ENCODE data around the gene STARD10. TPM values are rescaled to one million over a fixed set of nuclear protein-coding genes. Genes with fewer than 3 reads are reported as not detected.
"Not testable (repeated sequence)": the region's sequence is repeated elsewhere in the genome, so short reads cannot be mapped to it uniquely, and the experiment has no call there.

STARD10 gene
- total RNA-seq, 1 donor from 2014 or later, result 19.8 TPM

DNA sequence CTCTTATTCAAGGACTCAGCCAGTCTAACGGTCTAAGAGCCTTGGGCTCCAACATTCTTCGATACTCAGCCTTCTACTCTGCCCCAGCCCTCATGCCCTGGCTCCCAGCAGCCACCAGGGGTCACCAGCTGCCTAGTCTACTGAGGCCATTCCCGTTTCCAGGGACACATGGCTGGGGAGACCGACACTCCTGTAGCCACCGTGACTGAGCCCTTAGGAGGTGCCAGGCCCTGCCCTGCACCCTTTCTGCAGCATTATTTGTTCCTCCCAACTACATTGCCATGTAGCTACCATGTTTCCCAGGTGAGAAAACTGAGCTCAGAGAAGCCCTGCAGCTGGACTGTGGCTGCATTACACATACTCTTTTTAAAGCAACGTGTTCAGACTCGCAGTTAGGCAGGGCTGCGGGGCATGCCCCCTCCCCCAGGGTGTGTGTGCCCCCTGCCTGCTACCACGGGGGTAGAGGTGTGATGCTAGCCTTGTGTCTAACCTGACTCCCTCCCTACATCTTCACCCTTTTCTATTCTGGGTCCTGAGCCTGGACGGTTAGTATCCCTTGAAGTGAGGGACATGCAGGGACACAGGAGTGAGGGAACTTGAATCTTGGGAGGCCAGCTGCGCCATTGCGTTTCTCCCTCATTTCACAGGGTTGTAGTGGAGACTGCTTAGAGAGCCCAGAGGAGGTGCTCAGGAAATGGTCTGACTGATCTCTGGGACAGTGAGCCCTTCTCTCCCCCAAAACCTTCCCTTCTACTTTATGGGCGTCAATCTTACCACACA, 37.9 kb upstream of the STARD10 start:
- peaks cover 27% of the 10 kb centered on the region for H3K4me1 Mint-ChIP-seq (ENCODE audit: low read depth)
- H3K9me3 Mint-ChIP-seq, result no peaks in the 10 kb centered on the region
- peak overlapping the region; percentile 65 for H3K27ac Mint-ChIP-seq
- peaks cover 31% of the 10 kb centered on the region for H3K36me3 Mint-ChIP-seq (ENCODE audit: low read depth)
- DNase-seq (ENCODE audit: low spot score), result no peak
- H3K27me3 Mint-ChIP-seq (ENCODE audit: insufficient read depth), result no peaks in the 10 kb centered on the region
- intact Hi-C loops (cut with micrococcal nuclease), result loop anchor here (1.0 to 2.0 kb wide), 2 partner anchors 347 to 411 kb away; no protein-coding TSS in a partner anchor
- H3K4me3 Mint-ChIP-seq, result no peak overlapping the region

DNA sequence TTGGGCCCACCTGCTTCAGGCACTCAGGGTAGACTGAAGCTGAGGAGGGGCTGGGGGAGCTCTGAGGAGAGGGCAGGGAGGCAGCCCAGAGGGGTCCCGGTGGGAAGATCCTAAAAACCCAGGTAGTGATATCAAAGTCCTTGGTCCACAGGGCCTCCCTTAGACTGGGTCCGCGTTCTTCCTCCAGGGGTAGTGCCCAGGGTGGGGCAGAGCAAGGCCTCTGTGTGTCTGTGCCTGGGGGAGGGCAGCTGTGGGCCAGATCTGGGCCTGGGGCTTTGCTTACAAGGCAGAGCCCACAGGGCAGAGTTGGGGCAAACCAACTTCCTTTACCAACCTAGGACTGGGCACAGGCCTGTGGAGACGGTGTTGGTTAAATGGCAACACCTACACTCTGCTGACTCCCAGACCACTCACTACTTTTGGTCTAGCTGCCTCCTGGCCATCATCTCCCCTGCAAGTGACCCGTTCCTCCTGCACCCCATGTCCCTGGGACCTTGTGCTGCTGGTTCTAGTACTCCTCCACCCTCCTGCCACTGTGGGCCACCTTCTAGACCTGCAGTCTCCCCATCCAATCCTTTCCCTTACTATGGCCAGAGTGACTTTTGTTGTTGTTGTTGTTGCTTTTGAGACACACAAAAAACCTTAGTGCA, 36.2 kb upstream of the STARD10 start:
- peak overlapping the region; percentile 48 for H3K27ac Mint-ChIP-seq
- intact Hi-C loops (cut with micrococcal nuclease), result no loop called here
- H3K27me3 Mint-ChIP-seq (ENCODE audit: insufficient read depth), result no peaks in the 10 kb centered on the region
- peaks cover 16% of the 10 kb centered on the region for H3K4me1 Mint-ChIP-seq (ENCODE audit: low read depth)
- peaks cover 28% of the 10 kb centered on the region for H3K36me3 Mint-ChIP-seq (ENCODE audit: low read depth)
- no peaks in the 10 kb centered on the region for H3K9me3 Mint-ChIP-seq
- H3K4me3 Mint-ChIP-seq, result no peak overlapping the region
- DNase-seq (ENCODE audit: low spot score), result no peak

DNA sequence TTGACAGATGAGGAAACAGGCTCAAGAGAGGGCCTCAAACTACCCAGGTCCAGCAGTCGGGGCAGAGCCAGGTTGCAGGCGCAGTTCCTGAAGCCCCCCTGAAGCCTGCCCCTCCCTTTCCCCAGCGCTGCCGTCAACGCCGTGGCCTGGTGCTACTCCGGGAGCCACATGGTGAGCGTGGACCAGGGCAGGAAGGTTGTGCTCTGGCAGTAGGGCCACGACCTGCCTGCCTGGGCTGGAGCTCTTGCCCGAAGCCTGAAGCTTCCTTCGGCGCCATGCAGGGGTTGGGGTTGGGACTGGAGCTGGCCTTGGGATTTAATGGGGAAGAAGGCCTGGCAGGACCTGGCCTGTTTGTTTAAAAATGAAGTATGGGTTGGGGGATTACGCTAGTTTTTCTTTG, 35.3 kb upstream of the STARD10 start:
- no peaks in the 10 kb centered on the region for H3K27me3 Mint-ChIP-seq (ENCODE audit: insufficient read depth)
- peaks cover 32% of the 10 kb centered on the region for H3K36me3 Mint-ChIP-seq (ENCODE audit: low read depth)
- H3K4me1 Mint-ChIP-seq (ENCODE audit: low read depth), result peaks cover 11% of the 10 kb centered on the region
- no peaks in the 10 kb centered on the region for H3K9me3 Mint-ChIP-seq
- intact Hi-C loops (cut with micrococcal nuclease), result no loop called here
- H3K4me3 Mint-ChIP-seq, result no peak overlapping the region
- peak overlapping the region; percentile 40 for H3K27ac Mint-ChIP-seq
- DNase-seq (ENCODE audit: low spot score), result no peak

DNA sequence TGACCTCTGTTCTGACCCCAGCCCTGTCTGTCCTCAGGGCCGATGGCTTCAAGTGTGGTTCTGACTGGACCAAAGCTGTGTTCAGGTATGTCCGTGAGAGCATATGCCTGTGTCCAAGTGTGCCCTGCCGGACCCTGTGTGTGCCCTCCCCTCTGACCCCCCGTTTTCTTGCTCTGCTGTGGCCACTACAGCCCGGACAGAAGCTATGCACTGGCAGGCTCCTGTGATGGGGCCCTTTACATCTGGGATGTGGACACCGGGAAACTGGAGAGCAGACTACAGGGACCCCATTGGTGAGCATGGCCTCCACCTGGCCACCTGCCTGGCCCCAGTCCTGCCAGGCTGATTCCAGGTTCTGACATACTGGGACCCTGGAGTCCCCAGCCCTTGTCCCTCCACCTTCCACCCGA, 34.9 kb upstream of the STARD10 start:
- no peak for DNase-seq (ENCODE audit: low spot score)
- intact Hi-C loops (cut with micrococcal nuclease), result no loop called here
- H3K9me3 Mint-ChIP-seq, result no peaks in the 10 kb centered on the region
- peaks cover 11% of the 10 kb centered on the region for H3K4me1 Mint-ChIP-seq (ENCODE audit: low read depth)
- peak overlapping the region; percentile 48 for H3K27ac Mint-ChIP-seq
- no peaks in the 10 kb centered on the region for H3K27me3 Mint-ChIP-seq (ENCODE audit: insufficient read depth)
- H3K36me3 Mint-ChIP-seq (ENCODE audit: low read depth), result peaks cover 32% of the 10 kb centered on the region
- H3K4me3 Mint-ChIP-seq, result no peak overlapping the region

DNA sequence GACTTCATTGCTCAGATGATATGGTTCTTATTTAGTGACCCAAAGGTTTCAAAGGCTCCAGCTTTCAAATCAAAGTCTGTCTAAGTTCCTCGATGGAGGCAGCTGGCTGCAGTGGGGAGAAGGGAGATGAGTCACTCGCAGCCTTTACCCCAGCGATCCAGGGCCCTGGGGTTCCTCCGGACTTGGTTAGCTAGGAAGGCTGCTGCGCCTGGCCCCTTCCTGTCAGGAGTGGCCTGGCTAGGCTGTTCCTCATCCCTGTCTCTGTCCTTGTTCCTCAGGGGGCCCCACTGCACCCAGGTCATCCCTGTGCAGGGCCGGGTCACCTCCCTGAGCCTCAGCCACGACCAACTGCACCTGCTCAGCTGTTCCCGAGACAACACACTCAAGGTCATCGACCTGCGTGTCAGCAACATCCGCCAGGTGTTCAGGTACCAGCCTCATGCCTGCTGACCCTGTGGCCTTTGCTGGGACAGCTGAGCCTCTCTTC, 34.3 kb upstream of the STARD10 start:
- H3K36me3 Mint-ChIP-seq (ENCODE audit: low read depth), result peaks cover 34% of the 10 kb centered on the region
- H3K27ac Mint-ChIP-seq, result peak overlapping the region; percentile 49

DNA sequence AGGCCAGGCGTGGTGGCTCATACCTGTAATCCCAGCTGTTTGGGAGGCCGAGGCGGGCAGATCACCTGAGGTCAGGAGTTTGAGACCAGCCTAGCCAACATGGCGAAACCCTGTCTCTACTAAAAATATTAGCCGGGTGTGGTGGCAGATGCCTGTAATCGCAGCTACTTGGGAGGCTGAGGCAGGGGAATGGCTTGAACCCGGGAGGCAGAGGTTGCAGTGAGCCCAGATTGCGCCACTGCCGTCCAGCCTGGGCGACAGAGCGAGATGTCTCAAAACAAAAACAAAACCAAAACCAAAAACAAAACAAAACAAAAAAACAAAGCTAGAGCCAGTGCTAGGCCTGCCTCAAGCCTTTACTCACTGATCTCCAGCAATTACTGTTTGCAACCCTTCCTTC, 33.8 kb upstream of the STARD10 start:
- DNase-seq (ENCODE audit: low spot score); intact Hi-C loops (cut with micrococcal nuclease); H3K4me3 Mint-ChIP-seq; H3K27me3 Mint-ChIP-seq (ENCODE audit: insufficient read depth); H3K9me3 Mint-ChIP-seq: not testable (repeated sequence)
- peak overlapping the region; percentile 49 for H3K27ac Mint-ChIP-seq
- H3K36me3 Mint-ChIP-seq (ENCODE audit: low read depth), result peaks cover 33% of the 10 kb centered on the region
- H3K4me1 Mint-ChIP-seq (ENCODE audit: low read depth), result peaks cover 11% of the 10 kb centered on the region

More for the DNA sequence above, 34.3 kb upstream of the STARD10 start:
- peaks cover 11% of the 10 kb centered on the region for H3K4me1 Mint-ChIP-seq (ENCODE audit: low read depth)
- no peak for DNase-seq (ENCODE audit: low spot score)
- intact Hi-C loops (cut with micrococcal nuclease), result no loop called here
- no peak overlapping the region for H3K4me3 Mint-ChIP-seq
- H3K9me3 Mint-ChIP-seq, result no peaks in the 10 kb centered on the region
- no peaks in the 10 kb centered on the region for H3K27me3 Mint-ChIP-seq (ENCODE audit: insufficient read depth)

DNA sequence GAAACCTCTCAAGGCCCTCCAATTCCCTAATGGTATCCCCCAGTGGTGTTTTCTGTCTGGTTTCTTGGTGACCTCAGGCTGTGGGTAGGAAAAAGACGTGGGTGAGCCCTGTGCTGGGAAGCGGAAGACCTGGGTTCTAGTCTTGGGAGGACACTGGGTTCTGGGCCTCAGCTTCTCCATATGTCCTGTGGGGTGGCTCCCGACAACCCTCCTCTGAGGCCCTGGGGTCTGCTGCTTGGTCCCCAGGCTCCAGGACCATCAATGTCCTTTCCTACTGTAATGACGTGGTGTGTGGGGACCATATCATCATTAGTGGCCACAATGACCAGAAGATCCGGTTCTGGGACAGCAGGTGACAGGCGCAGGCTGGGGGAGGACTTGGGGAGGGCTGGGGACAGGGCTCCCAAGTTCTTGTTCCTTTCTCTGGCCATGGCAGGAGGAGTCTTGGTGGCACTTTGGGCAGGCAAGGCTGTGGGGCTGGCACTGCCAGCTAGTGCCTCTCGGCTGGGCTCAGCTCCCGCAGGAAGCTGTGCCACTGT, 33.2 kb upstream of the STARD10 start:
- no peak overlapping the region for H3K4me3 Mint-ChIP-seq
- intact Hi-C loops (cut with micrococcal nuclease), result no loop called here
- no peak for DNase-seq (ENCODE audit: low spot score)
- H3K9me3 Mint-ChIP-seq, result no peaks in the 10 kb centered on the region
- no peaks in the 10 kb centered on the region for H3K27me3 Mint-ChIP-seq (ENCODE audit: insufficient read depth)
- H3K4me1 Mint-ChIP-seq (ENCODE audit: low read depth), result peaks cover 11% of the 10 kb centered on the region
- H3K36me3 Mint-ChIP-seq (ENCODE audit: low read depth), result peaks cover 33% of the 10 kb centered on the region
- peak overlapping the region; percentile 40 for H3K27ac Mint-ChIP-seq

DNA sequence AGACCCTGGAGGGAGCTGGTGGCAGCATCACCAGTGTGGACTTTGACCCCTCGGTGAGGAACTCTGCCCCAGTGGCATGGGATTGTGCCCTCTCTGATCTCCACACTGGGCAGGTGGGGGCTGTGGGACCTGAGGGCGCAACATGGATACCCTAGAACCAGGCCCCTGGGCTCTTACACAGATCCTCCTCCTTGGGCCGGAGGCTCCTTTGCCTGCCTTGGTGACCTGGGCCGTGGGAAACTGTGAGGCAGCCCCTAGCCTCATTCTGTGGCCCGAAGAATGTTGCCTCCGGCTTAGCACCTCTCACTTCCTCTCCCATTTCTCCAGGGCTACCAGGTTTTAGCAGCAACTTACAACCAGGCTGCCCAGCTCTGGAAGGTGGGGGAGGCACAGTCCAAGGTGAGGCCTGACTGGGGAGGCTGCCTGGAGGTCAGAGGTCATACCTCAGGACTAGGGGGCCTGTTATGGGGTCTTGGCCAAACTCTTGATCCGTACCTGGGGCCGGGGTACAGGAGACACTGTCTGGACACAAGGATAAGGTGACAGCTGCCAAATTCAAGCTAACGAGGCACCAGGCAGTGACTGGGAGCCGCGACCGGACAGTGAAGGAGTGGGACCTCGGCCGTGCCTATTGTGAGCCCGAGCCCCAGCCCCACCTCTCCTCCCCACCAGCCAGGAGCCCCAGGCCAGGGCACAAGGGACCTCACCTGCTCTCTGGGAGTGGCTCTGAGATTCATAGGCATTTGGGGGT, 32.5 kb upstream of the STARD10 start:
- intact Hi-C loops (cut with micrococcal nuclease), result no loop called here
- H3K4me3 Mint-ChIP-seq, result no peak overlapping the region
- DNase-seq (ENCODE audit: low spot score), result no peak
- H3K4me1 Mint-ChIP-seq (ENCODE audit: low read depth), result peaks cover 11% of the 10 kb centered on the region
- peaks cover 30% of the 10 kb centered on the region for H3K36me3 Mint-ChIP-seq (ENCODE audit: low read depth)
- no peaks in the 10 kb centered on the region for H3K27me3 Mint-ChIP-seq (ENCODE audit: insufficient read depth)
- H3K27ac Mint-ChIP-seq, result no peak overlapping the region
- H3K9me3 Mint-ChIP-seq, result no peaks in the 10 kb centered on the region

DNA sequence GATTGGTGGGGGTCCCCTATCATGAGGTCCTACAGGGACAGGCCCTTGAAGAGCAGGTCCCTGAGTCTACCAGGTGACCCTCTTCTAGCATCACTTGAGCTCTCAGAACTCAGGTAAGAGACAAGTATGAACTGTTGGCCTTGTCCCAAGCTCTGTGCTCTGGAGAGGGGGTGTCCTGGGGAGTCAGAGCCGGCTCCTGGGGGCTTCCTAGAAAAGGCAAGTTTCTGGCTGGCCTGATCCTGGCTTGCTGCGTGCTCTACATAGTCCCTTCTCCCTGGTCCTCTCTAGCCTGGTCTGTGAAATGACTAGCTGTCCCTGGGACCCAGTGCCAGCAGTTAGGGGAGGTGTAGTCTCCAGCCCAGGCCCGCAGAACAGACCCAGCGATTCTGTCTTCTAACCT, 31.8 kb upstream of the STARD10 start:
- Mint-ChIP-seq H3K4me3 (no peak overlapping the region), H3K27me3 (ENCODE audit: insufficient read depth) (no peaks in the 10 kb centered on the region), H3K9me3 (no peaks in the 10 kb centered on the region), H3K4me1 (ENCODE audit: low read depth) (peaks cover 11% of the 10 kb centered on the region), H3K27ac (no peak overlapping the region), H3K36me3 (ENCODE audit: low read depth) (peaks cover 25% of the 10 kb centered on the region)
- DNase-seq (ENCODE audit: low spot score), result no peak
- intact Hi-C loops (cut with micrococcal nuclease), result no loop called here

DNA sequence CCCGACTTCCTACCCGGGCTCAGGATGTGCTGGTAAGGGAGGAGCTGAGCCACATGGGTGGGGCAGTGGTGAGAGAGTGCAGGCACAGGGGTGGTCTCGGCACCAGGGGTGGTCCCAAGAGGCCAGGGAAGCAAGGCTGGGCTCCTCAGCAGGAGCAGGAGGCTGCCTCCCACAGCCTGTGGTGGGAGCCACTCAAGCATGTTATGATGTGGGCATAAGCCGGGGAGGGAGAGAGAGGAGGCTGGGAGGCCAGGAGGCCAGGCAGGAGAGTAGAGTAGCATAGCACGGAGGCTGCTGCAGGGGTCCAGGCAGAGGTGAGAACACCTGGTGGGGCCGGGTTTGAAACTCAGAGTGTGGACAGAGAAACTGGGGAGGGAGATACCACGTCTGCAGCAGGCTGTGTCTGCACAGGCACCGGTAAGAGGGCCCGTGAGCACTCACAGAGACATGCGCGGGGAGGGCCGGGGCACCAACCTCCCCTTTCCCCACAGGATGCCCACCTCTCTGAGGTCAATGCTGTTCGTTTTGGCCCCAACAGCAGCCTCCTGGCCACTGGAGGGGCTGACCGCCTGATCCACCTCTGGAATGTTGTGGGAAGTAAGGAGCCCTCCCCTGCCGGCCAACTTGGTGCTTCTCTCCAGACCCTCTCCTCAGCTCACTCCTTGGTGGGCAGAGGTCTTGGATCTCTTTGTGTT, 31.1 kb upstream of the STARD10 start:
- H3K27ac Mint-ChIP-seq, result peak overlapping the region; percentile 55
- no peaks in the 10 kb centered on the region for H3K9me3 Mint-ChIP-seq
- H3K4me3 Mint-ChIP-seq, result no peak overlapping the region
- no peak for DNase-seq (ENCODE audit: low spot score)
- intact Hi-C loops (cut with micrococcal nuclease), result no loop called here
- H3K27me3 Mint-ChIP-seq (ENCODE audit: insufficient read depth), result no peaks in the 10 kb centered on the region
- H3K4me1 Mint-ChIP-seq (ENCODE audit: low read depth), result peaks cover 11% of the 10 kb centered on the region
- H3K36me3 Mint-ChIP-seq (ENCODE audit: low read depth), result peaks cover 25% of the 10 kb centered on the region

DNA sequence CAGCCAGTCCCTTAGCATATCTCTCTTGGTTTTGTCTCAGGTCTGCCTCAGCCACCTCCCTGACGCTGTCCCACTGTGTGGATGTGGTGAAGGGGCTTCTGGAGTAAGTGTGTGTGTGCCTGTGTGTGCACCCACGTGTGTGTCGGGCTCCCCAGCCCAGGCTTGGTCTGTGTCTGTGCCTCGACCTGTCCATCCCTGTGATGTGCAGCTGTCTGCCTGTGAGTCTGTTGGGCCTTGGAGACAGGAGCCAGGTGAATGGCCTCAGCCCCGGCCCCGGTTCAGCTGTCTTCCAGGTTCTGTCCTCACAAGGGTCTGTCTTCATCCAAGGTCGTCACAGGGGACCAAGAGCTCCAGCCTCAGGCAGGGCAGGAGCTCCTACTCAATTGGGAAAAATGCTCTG, 30.2 kb upstream of the STARD10 start:
- H3K27me3 Mint-ChIP-seq (ENCODE audit: insufficient read depth), result no peaks in the 10 kb centered on the region
- no peaks in the 10 kb centered on the region for H3K9me3 Mint-ChIP-seq
- H3K4me3 Mint-ChIP-seq, result no peak overlapping the region
- DNase-seq (ENCODE audit: low spot score), result no peak
- no peak overlapping the region for H3K27ac Mint-ChIP-seq
- intact Hi-C loops (cut with micrococcal nuclease), result no loop called here
- peaks cover 26% of the 10 kb centered on the region for H3K36me3 Mint-ChIP-seq (ENCODE audit: low read depth)
- peaks cover 15% of the 10 kb centered on the region for H3K4me1 Mint-ChIP-seq (ENCODE audit: low read depth)

DNA sequence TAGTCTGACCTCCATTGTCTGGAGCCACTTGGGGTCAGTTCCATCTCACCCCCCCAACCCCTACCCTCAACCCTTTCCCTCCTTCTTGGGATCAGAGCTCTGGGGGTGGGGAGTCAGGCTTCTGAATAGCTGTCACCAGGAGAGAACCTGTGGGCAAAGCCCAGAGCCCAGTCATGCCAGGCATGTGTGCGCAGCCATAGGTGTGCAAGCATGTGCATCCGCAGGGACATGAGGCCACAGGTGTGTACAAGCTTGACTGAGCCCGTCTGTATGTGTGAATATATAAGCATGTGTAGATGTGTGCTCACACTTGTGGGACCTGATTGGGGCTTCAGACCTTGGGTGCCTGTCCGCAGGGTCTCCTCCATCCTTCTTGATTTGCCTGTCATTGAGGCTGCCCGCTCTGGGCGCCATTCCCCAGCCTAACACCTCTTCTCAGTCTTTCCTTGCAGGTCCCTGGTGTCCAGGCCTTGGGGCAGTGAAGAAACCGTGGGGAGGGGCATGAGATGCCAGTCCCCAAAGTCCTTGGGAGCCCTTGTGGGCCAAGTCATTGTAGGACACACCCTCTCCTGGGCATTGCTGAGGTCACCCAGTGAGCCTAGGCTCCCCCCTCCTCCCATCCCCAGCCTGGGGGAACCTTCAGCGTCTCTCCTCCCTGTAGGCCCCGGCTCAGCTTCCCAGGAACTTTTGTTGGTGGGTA, 29.4 kb upstream of the STARD10 start:
- Mint-ChIP-seq H3K36me3 (ENCODE audit: low read depth) (peaks cover 34% of the 10 kb centered on the region), H3K4me3 (no peak overlapping the region), H3K27me3 (ENCODE audit: insufficient read depth) (no peaks in the 10 kb centered on the region), H3K9me3 (no peaks in the 10 kb centered on the region), H3K4me1 (ENCODE audit: low read depth) (peaks cover 19% of the 10 kb centered on the region), H3K27ac (no peak overlapping the region)
- intact Hi-C loops (cut with micrococcal nuclease), result no loop called here
- no peak for DNase-seq (ENCODE audit: low spot score)

Data from activated T-helper 1 cell treated with anti-CD3 and anti-CD28 coated beads, Interleukin-12 subunit alpha, Interleukin-12 subunit beta, Interleukin-2, Interleukin-4 antibody, amounts not matched to agents 30 ng/mL and 10 ng/mL and 1 ng/mL, durations not matched to agents 14 hours and 24 hours and 36 hours (primary cell).